Neural cell (in vitro differentiated cells): ENCODE results near the gene SRGAP2B.
"Not testable (repeated sequence)": the region's sequence is repeated elsewhere in the genome, so short reads cannot be mapped to it uniquely, and the experiment has no call there.

Experiments
- EP300 ChIP-seq: fragments of 450-650 bp; conservative IDR thresholded peaks from 2 replicates; pipeline ENCODE4 v1.6.1; 2014; ENCODE audit warnings: antibody characterized with exemption, mild to moderate bottlenecking, moderate library complexity; ENCODE audit not compliant: poor library complexity, severe bottlenecking
- EZH2 ChIP-seq: fragments of 200-600, 300-800 bp; shearing (Covaris generic), sonication (generic); IDR thresholded peaks from 2 replicates; pipeline ENCODE4 v1.6.1; 2014; ENCODE audit warnings: antibody characterized with exemption, low read length, borderline replicate concordance, mild to moderate bottlenecking; ENCODE audit not compliant: insufficient read depth, poor library complexity, severe bottlenecking
- TAF1 ChIP-seq: IDR thresholded peaks from 2 replicates; pipeline ENCODE4 v1.6.1; 2012; ENCODE audit warnings: low read depth
- TF ChIP-seq, protein P1 (sequence below): fragments of 450-650 bp; IDR thresholded peaks from 2 replicates; pipeline ENCODE4 v1.5.1; 2014; ENCODE audit warnings: antibody characterized with exemption, mild to moderate bottlenecking, moderate library complexity; ENCODE audit not compliant: poor library complexity, severe bottlenecking

- not testable (repeated sequence) for TF ChIP-seq TAF1, EZH2, EP300
- TF ChIP-seq, protein P1, sequence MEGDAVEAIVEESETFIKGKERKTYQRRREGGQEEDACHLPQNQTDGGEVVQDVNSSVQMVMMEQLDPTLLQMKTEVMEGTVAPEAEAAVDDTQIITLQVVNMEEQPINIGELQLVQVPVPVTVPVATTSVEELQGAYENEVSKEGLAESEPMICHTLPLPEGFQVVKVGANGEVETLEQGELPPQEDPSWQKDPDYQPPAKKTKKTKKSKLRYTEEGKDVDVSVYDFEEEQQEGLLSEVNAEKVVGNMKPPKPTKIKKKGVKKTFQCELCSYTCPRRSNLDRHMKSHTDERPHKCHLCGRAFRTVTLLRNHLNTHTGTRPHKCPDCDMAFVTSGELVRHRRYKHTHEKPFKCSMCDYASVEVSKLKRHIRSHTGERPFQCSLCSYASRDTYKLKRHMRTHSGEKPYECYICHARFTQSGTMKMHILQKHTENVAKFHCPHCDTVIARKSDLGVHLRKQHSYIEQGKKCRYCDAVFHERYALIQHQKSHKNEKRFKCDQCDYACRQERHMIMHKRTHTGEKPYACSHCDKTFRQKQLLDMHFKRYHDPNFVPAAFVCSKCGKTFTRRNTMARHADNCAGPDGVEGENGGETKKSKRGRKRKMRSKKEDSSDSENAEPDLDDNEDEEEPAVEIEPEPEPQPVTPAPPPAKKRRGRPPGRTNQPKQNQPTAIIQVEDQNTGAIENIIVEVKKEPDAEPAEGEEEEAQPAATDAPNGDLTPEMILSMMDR, result not testable (repeated sequence)
Observed at GRCh38 chr1:145079737-145080136, 15.4 kb downstream of the SRGAP2B start.
